Panc1 (cell line): ENCODE measurements around the gene PDZRN4. TPM values are rescaled to one million over a fixed set of nuclear protein-coding genes. Genes with fewer than 3 reads are reported as not detected.

Experiments used
- ATAC-seq: fragments of 200-7000 bp; cut with Tn5 transposase; 2 replicates; pipeline ENCODE4 v1.9.1; 2020; ENCODE audit warnings: mild to moderate bottlenecking, moderate library complexity
- BruUV-seq: library from RNA; stranded (reverse); fragments of 400-500 nt; replicated peaks from 2 replicates; lab custom pipeline; 2021; lab: Mats Ljungman, UMichigan
- CTCF ChIA-PET: fragments of 300-600 bp; sonication (Branson Sonifier 250); formaldehyde crosslinking; loops from one replicate; lab custom pipeline; 2022; ENCODE audit warnings: antibody characterized with exemption; lab: Charles Lee
- POLR2A ChIA-PET: fragments of 300-600 bp; sonication (Branson Sonifier 250); formaldehyde crosslinking; loops from one replicate; lab custom pipeline; 2022; ENCODE audit warnings: antibody characterized with exemption; lab: Charles Lee
- DNase-seq: peaks from one replicate; pipeline ENCODE4 v3.0.0-alpha.2; 2010; ENCODE audit warnings: low read depth, low spot score
- H3K27ac ChIP-seq: 2 replicates; pipeline ENCODE4 v1.5.1; 2011; ENCODE audit warnings: mild to moderate bottlenecking, low read length, inconsistent platforms
- H3K27me3 ChIP-seq: fragments of 200-500 bp; sonication (Bioruptor generic); 2 replicates; pipeline ENCODE4 v1.6.0; 2014; ENCODE audit warnings: low read length, inconsistent platforms; ENCODE audit not compliant: control insufficient read depth, insufficient read depth
- H3K36me3 ChIP-seq: fragments of 200-500 bp; sonication (Bioruptor generic); 2 replicates; pipeline ENCODE4 v1.5.1; 2014; ENCODE audit warnings: inconsistent platforms, mild to moderate bottlenecking, low read length, moderate library complexity; ENCODE audit not compliant: control insufficient read depth, insufficient read depth
- H3K4me1 ChIP-seq: 2 replicates; pipeline ENCODE4 v1.5.1; 2011; ENCODE audit warnings: inconsistent platforms, mild to moderate bottlenecking, low read length, moderate library complexity; ENCODE audit not compliant: control insufficient read depth, insufficient read depth
- H3K4me3 ChIP-seq, 2 experiments: 2 replicates each; pipeline ENCODE4 v1.5.1; 2011 to 2012; ENCODE audit warnings: low read depth in 2 of 2, low read length in 2 of 2, mild to moderate bottlenecking in 2 of 2, inconsistent platforms in 1 of 2, moderate library complexity in 1 of 2
- H3K9me3 ChIP-seq: fragments of 200-500 bp; sonication (Bioruptor generic); 2 replicates; pipeline ENCODE4 v1.5.1; 2014; ENCODE audit warnings: low read depth, mild to moderate bottlenecking, inconsistent platforms, low read length, moderate library complexity; ENCODE audit not compliant: control insufficient read depth, insufficient read depth
- POLR2AphosphoS5 ChIP-seq: IDR thresholded peaks from 2 replicates; pipeline ENCODE4 v1.6.1; 2012; ENCODE audit warnings: mild to moderate bottlenecking, low read depth, low read length, moderate library complexity
- SIN3A ChIP-seq: IDR thresholded peaks from 2 replicates; pipeline ENCODE4 v1.6.1; 2012; ENCODE audit warnings: low read depth, mild to moderate bottlenecking, low read length, moderate library complexity, borderline replicate concordance; ENCODE audit not compliant: insufficient read depth
- TCF7L2 ChIP-seq: IDR thresholded peaks from 2 replicates; pipeline ENCODE4 v1.6.1; 2011; ENCODE audit warnings: mild to moderate bottlenecking, low read depth, low read length, inconsistent platforms
- in situ Hi-C: cut with HindIII; loops from 2 replicates; pipeline ENCODE4 v1.10.0; 2016; ENCODE audit warnings: low sequenced_read_pairs, low pct_unique_long_range_greater_than_20kb
- intact Hi-C: fragments of 100-400 bp; cut with micrococcal nuclease; formaldehyde crosslinking; loops from one replicate; pipeline ENCODE4 v1.10.0; 2022; ENCODE audit not compliant: unreplicated experiment
- total RNA-seq: library from RNA; stranded (reverse); gene quantifications from one replicate; pipeline ENCODE4 v1.2.1, GENCODE V29; 2021; ENCODE audit not compliant: unreplicated experiment
- TF ChIP-seq, protein P1 (sequence below): fragments of 450-650 bp; IDR thresholded peaks from 2 replicates; pipeline ENCODE4 v1.5.1; 2017; ENCODE audit warnings: mild to moderate bottlenecking
- TF ChIP-seq, protein P2 (sequence below), 2 experiments: IDR thresholded peaks; 2 replicates each; pipeline ENCODE4 v1.6.1; 2011 to 2012; ENCODE audit warnings: low read depth in 2 of 2, control low read depth in 1 of 2, low read length in 1 of 2, mild to moderate bottlenecking in 1 of 2, moderate library complexity in 1 of 2; ENCODE audit not compliant: insufficient read depth in 1 of 2

PDZRN4 gene
- total RNA-seq, 1 experiment from 2014 or later: not detected

DNA sequence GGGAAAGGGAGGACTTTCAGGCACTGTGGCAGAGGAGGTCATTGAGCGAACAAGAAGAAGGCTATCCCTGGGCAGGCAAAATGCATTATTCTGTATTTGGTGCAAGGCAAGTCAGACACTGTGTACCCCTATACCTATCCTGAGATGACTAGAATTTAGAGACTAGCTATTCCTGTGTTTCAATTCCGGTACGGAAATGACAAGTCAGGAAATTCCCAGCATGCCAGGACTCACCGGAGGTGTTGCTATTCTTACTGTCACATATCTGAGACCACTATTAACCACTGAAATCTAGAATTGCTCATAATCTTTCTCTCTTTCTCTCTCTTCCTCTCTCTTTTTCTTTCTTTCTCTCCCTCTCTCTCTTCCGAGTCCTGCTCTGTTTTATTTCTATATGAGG, 297.1 kb downstream of the PDZRN4 start:
- Histone ChIP-seq H3K4me3 (no peak overlapping the region), H3K4me1 (no peaks in the 10 kb centered on the region), H3K27me3 (no peaks in the 10 kb centered on the region), H3K27ac (no peak overlapping the region), H3K36me3 (no peaks in the 10 kb centered on the region), H3K9me3 (no peaks in the 10 kb centered on the region)
- in situ Hi-C loops: no loop called here
- DNase-seq: no peak
- no TSS peak for BruUV-seq
- ChIA-PET POLR2A (no interaction called here), CTCF (no interaction called here)
- TF ChIP-seq, protein P1, sequence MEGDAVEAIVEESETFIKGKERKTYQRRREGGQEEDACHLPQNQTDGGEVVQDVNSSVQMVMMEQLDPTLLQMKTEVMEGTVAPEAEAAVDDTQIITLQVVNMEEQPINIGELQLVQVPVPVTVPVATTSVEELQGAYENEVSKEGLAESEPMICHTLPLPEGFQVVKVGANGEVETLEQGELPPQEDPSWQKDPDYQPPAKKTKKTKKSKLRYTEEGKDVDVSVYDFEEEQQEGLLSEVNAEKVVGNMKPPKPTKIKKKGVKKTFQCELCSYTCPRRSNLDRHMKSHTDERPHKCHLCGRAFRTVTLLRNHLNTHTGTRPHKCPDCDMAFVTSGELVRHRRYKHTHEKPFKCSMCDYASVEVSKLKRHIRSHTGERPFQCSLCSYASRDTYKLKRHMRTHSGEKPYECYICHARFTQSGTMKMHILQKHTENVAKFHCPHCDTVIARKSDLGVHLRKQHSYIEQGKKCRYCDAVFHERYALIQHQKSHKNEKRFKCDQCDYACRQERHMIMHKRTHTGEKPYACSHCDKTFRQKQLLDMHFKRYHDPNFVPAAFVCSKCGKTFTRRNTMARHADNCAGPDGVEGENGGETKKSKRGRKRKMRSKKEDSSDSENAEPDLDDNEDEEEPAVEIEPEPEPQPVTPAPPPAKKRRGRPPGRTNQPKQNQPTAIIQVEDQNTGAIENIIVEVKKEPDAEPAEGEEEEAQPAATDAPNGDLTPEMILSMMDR: no peak
- TF ChIP-seq POLR2AphosphoS5 (no peak), TCF7L2 (no peak), SIN3A (no peak)
- TF ChIP-seq, protein P2, sequence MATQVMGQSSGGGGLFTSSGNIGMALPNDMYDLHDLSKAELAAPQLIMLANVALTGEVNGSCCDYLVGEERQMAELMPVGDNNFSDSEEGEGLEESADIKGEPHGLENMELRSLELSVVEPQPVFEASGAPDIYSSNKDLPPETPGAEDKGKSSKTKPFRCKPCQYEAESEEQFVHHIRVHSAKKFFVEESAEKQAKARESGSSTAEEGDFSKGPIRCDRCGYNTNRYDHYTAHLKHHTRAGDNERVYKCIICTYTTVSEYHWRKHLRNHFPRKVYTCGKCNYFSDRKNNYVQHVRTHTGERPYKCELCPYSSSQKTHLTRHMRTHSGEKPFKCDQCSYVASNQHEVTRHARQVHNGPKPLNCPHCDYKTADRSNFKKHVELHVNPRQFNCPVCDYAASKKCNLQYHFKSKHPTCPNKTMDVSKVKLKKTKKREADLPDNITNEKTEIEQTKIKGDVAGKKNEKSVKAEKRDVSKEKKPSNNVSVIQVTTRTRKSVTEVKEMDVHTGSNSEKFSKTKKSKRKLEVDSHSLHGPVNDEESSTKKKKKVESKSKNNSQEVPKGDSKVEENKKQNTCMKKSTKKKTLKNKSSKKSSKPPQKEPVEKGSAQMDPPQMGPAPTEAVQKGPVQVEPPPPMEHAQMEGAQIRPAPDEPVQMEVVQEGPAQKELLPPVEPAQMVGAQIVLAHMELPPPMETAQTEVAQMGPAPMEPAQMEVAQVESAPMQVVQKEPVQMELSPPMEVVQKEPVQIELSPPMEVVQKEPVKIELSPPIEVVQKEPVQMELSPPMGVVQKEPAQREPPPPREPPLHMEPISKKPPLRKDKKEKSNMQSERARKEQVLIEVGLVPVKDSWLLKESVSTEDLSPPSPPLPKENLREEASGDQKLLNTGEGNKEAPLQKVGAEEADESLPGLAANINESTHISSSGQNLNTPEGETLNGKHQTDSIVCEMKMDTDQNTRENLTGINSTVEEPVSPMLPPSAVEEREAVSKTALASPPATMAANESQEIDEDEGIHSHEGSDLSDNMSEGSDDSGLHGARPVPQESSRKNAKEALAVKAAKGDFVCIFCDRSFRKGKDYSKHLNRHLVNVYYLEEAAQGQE (IDR thresholded peaks at IDR 0.05; ENCODE audit: insufficient read depth in 1 of 2, low read depth in 2 of 2, low read length in 1 of 2): no peak
- intact Hi-C loops: no loop called here
- no peak for ATAC-seq

DNA sequence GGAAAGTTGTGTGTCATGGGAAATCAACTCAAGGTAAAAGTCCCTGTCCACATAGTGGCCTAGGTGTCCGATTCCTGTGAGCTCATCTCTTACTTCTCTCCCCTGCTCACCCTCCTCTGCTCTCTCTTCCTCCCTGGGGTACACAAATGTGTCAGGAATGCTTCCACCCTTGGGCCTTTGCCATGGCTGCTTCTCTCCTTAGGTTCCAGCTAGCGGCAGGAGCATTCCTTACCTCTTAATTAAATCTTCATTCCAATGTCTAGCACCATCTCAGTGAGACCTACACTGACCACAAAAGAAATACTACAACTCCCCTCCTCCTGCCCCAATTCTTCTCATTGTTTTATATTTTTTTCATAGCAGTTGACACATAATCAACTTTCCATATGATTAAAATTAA, 298.6 kb downstream of the PDZRN4 start:
- no peak for TF ChIP-seq POLR2AphosphoS5
- BruUV-seq: no TSS peak
- POLR2A ChIA-PET: no interaction called here
- Histone ChIP-seq H3K9me3 (no peaks in the 10 kb centered on the region), H3K36me3 (no peaks in the 10 kb centered on the region), H3K4me3 (no peak overlapping the region), H3K27me3 (no peaks in the 10 kb centered on the region), H3K4me1 (no peaks in the 10 kb centered on the region), H3K27ac (no peak overlapping the region)
- ATAC-seq: no peak
- in situ Hi-C loops (no loop called here), intact Hi-C loops (no loop called here)
- DNase-seq: no peak
- CTCF ChIA-PET: no interaction called here

DNA sequence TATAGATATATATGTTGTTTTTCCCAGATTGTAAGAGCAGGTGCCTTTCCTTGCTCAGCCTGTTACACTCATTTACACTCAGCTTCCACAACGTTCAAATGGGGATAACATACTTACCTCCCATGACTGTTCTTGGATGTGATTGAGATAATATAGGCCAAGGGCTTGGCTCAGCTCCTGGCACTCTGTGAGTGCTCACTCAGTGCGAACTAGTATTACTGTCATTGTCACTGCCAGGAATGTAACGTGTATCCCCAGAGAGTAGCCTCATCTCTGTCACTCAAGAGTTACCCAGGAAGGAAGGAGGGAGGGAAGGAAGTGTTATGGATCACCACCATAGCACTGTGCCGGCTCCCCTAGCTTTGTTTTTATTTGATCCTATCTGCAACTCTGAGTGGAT, 307.9 kb downstream of the PDZRN4 start:
- ChIA-PET CTCF (no interaction called here), POLR2A (no interaction called here)
- DNase-seq (no peak), ATAC-seq (no peak)
- intact Hi-C loops (no loop called here), in situ Hi-C loops (no loop called here)
- H3K4me3 ChIP-seq: no peak overlapping the region
- no peaks in the 10 kb centered on the region for H3K36me3 ChIP-seq
- H3K9me3 ChIP-seq: no peaks in the 10 kb centered on the region
- BruUV-seq: no TSS peak
- no peak overlapping the region for H3K27ac ChIP-seq
- H3K4me1 ChIP-seq: no peaks in the 10 kb centered on the region
- H3K27me3 ChIP-seq: no peaks in the 10 kb centered on the region
- no peak for TF ChIP-seq TCF7L2
- TF ChIP-seq, protein P1: no peak
- TF ChIP-seq, protein P2 (IDR thresholded peaks at IDR 0.05; ENCODE audit: insufficient read depth in 1 of 2, low read depth in 2 of 2, low read length in 1 of 2): no peak
- TF ChIP-seq POLR2AphosphoS5: no peak
- no peak for TF ChIP-seq SIN3A
